T-cell (primary cell): ENCODE results near the gene CLASRP. TPM values are rescaled to one million over a fixed set of nuclear protein-coding genes. Genes with fewer than 3 reads are reported as not detected.
A peak's percentile ranks its signal among the peaks of the same experiment; 100 is the strongest.

Experiments used
- ATAC-seq, 4 experiments: fragments of 200-7000 bp in 3 of 4; fragments of 150-1000 bp in 1 of 4; cut with Tn5 transposase; replicated peaks in 1 of 4; 1 replicate in 3 of 4; 2 replicates in 1 of 4; pipeline ENCODE4 v1.10.0; 2021; ENCODE audit warnings: moderate library complexity in 3 of 4, mild to moderate bottlenecking in 2 of 4, moderate number of reproducible peaks in 1 of 4
- CTCF ChIA-PET, 2 donors: fragments of 300-600 bp; sonication (Branson Sonifier 250); formaldehyde crosslinking; loops; one replicate each; lab custom pipeline; 2022; ENCODE audit warnings: antibody characterized with exemption in 2 of 2; lab: Charles Lee
- POLR2A ChIA-PET, 2 donors: fragments of 300-600 bp; sonication (Branson Sonifier 250); formaldehyde crosslinking; loops; one replicate each; lab custom pipeline; 2022; ENCODE audit warnings: antibody characterized with exemption in 2 of 2; lab: Charles Lee
- DNase-seq, 35 experiments: peaks; one replicate each; pipeline versions ENCODE4 v3.0.0 to v3.0.0-alpha.2; 2013 to 2023
- H3K27ac ChIP-seq: one replicate; pipeline ENCODE4 v1.5.1; 2013; ENCODE audit warnings: low read length
- H3K27me3 ChIP-seq, 2 experiments: replicated peaks in 1 of 2; 1 replicate in 1 of 2; 2 replicates in 1 of 2; pipeline versions ENCODE4 v1.6.1 to v1.7.0; 2013; ENCODE audit warnings: low read length in 1 of 2, mixed read lengths in 1 of 2; ENCODE audit not compliant: control insufficient read depth in 2 of 2, insufficient read depth in 2 of 2; ENCODE audit errors: extremely low read depth in 1 of 2
- H3K36me3 ChIP-seq, 2 donors: 1 replicate in 1 of 2; 2 replicates in 1 of 2; pipeline versions ENCODE4 v1.6.1 to v1.7.0; 2013; ENCODE audit warnings: low read length in 1 of 2; ENCODE audit not compliant: control insufficient read depth in 2 of 2, insufficient read depth in 1 of 2; ENCODE audit errors: extremely low read depth in 1 of 2
- H3K4me1 ChIP-seq, 2 experiments: 1 replicate in 1 of 2; 2 replicates in 1 of 2; pipeline versions ENCODE4 v1.6.1 to v1.7.0; 2013; ENCODE audit warnings: low read length in 2 of 2, mixed read lengths in 1 of 2; ENCODE audit not compliant: insufficient read depth in 2 of 2, control insufficient read depth in 1 of 2; ENCODE audit errors: extremely low read depth in 1 of 2
- H3K4me3 ChIP-seq, 2 donors: 1 replicate in 1 of 2; 2 replicates in 1 of 2; pipeline versions ENCODE4 v1.5.1 to v1.7.0; 2013; ENCODE audit warnings: mild to moderate bottlenecking in 2 of 2, low read length in 1 of 2, moderate library complexity in 1 of 2; ENCODE audit not compliant: control insufficient read depth in 1 of 2; ENCODE audit errors: extremely low read depth in 1 of 2
- H3K9me3 ChIP-seq: 2 replicates; pipeline ENCODE4 v1.7.0; 2013
- H3K27ac Mint-ChIP-seq, 2 donors: one replicate each; pipeline ENCODE4 v1.8.0; 2020 to 2021; ENCODE audit warnings: mild to moderate bottlenecking in 2 of 2, mixed read lengths in 2 of 2
- H3K27me3 Mint-ChIP-seq, 2 donors: one replicate each; pipeline ENCODE4 v1.8.0; 2021 to 2022; ENCODE audit warnings: mixed read lengths in 2 of 2
- H3K36me3 Mint-ChIP-seq: one replicate; pipeline ENCODE4 v1.8.0; 2021; ENCODE audit warnings: mixed read lengths
- H3K4me1 Mint-ChIP-seq, 3 donors: one replicate each; pipeline ENCODE4 v1.8.0; 2020 to 2022; ENCODE audit warnings: mixed read lengths in 3 of 3, mild to moderate bottlenecking in 1 of 3
- H3K4me3 Mint-ChIP-seq, 3 donors: one replicate each; pipeline ENCODE4 v1.8.0; 2020 to 2022; ENCODE audit warnings: mild to moderate bottlenecking in 3 of 3, mixed read lengths in 3 of 3, moderate library complexity in 3 of 3
- H3K9me3 Mint-ChIP-seq, 3 donors: one replicate each; pipeline ENCODE4 v1.8.0; 2020 to 2022; ENCODE audit warnings: mixed read lengths in 3 of 3
- WGBS: methylation state at CpG from one replicate; pipeline ENCODE4 v1.1.5; 2013; ENCODE audit warnings: missing lambda C conversion rate; ENCODE audit not compliant: insufficient coverage; 5-methylcytosine and 5-hydroxymethylcytosine counted together
- total RNA-seq, 35 experiments: library from RNA in 6 of 35; stranded (reverse) in 6 of 35; fragments of 120-200 nt in 1 of 35; gene quantifications; one replicate each; pipeline versions ENCODE4 v1.2.1 to v1.2.4 and lab custom pipeline; 2013 to 2026

The CLASRP gene
- total RNA-seq, 5 donors from 2014 or later (not counting 1 experiment from before 2014, with no cell fraction given): 141 to 153 (median 149) TPM

DNA sequence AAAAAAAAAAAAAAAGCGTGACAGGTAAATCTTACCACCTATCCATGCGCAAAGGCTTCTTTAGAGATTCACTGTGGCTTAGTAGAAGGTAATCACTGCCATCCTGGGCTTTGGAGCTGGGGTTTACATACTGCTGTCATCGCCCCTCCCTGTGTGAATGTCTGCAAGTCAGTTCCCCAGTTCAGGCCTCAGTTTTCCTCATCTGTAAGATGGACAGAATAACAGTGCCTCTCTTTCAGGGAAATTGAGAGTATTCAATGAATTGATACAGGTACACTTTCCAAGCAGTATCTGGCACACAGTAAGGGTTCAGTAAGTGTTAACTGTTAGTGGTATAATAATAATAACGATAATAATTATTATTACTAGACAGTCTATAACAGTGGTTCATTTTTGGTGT lies 35.4 kb upstream of the CLASRP start:
- peaks cover 7 to 20% (median 19%) of the 10 kb centered on the region in 3 donors for H3K4me1 Mint-ChIP-seq
- H3K4me3 Mint-ChIP-seq: peak overlapping the region in 1 of 3 donors; percentile 28
- H3K27ac Mint-ChIP-seq: no peak overlapping the region
- H3K27me3 ChIP-seq: no peaks in the 10 kb centered on the region
- H3K27me3 Mint-ChIP-seq: no peaks in the 10 kb centered on the region
- ATAC-seq: no peak
- CTCF ChIA-PET: no interaction called here
- peaks cover 2 to 16% of the 10 kb centered on the region in 2 experiments for H3K4me1 ChIP-seq
- H3K9me3 ChIP-seq: no peaks in the 10 kb centered on the region
- H3K36me3 Mint-ChIP-seq: peaks cover 11% of the 10 kb centered on the region
- no peak for DNase-seq
- H3K27ac ChIP-seq: no peak overlapping the region
- POLR2A ChIA-PET: interaction anchor here in 1 of 2 donors (0.7 kb wide), 1 partner anchor 9 kb away, joined by 6 read pairs; no protein-coding TSS in a partner anchor
- H3K4me3 ChIP-seq: no peak overlapping the region
- no CpG with 5 or more reads among the region's 4 CpGs for WGBS
- H3K36me3 ChIP-seq: peaks cover 5 to 28% of the 10 kb centered on the region in 2 donors
- no peaks in the 10 kb centered on the region for H3K9me3 Mint-ChIP-seq

DNA sequence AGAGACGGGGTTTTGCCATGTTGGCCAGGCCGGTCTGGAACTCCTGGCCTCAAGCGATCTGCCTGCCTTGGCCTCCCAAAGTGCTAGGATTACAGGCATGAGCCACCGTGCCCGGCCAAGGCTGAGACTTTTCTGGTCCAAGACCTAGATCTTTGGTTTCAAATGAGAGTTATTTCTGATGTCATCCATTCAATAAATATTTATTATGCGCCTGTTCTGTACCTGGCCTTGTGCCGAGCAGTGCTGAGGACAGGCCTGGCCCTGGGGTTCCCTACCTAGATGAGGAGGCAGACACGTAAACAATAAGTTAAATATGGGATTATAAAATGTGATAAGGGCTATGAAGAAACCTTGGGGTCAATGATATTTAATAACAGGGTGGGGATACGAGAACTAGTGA lies 33.1 kb upstream of the CLASRP start:
- Histone ChIP-seq H3K27ac (no peak overlapping the region), H3K4me1 (peaks cover 2 to 13% of the 10 kb centered on the region in 2 experiments), H3K27me3 (no peaks in the 10 kb centered on the region), H3K4me3 (no peak overlapping the region), H3K36me3 (peaks cover 16 to 32% of the 10 kb centered on the region in 2 donors), H3K9me3 (no peaks in the 10 kb centered on the region)
- H3K36me3 Mint-ChIP-seq: peaks cover 14% of the 10 kb centered on the region
- H3K27me3 Mint-ChIP-seq: no peaks in the 10 kb centered on the region
- H3K4me3 Mint-ChIP-seq: no peak overlapping the region
- peaks cover 7 to 20% (median 17%) of the 10 kb centered on the region in 3 donors for H3K4me1 Mint-ChIP-seq
- no peaks in the 10 kb centered on the region for H3K9me3 Mint-ChIP-seq
- CTCF ChIA-PET: no interaction called here
- DNase-seq: no peak
- POLR2A ChIA-PET: no interaction called here
- no peak for ATAC-seq
- 98% methylated on average over 4 of the region's 9 CpGs for WGBS
- H3K27ac Mint-ChIP-seq: no peak overlapping the region

GRCh38 chr19:45008552-45008951 lies 30.3 kb upstream of the CLASRP start:
- H3K36me3 ChIP-seq: peaks cover 19 to 37% of the 10 kb centered on the region in 2 donors
- no peak overlapping the region for H3K27ac ChIP-seq
- no peak overlapping the region for H3K4me3 Mint-ChIP-seq
- no peak overlapping the region for H3K4me3 ChIP-seq
- H3K27me3 ChIP-seq: no peaks in the 10 kb centered on the region
- no peaks in the 10 kb centered on the region for H3K27me3 Mint-ChIP-seq
- H3K9me3 ChIP-seq: no peaks in the 10 kb centered on the region
- no peak for ATAC-seq
- H3K27ac Mint-ChIP-seq: no peak overlapping the region
- DNase-seq: no peak
- no peaks in the 10 kb centered on the region for H3K4me1 ChIP-seq
- POLR2A ChIA-PET: interaction anchor here in 1 of 2 donors (0.6 kb wide), 1 partner anchor 54 kb away, joined by 11 read pairs; no protein-coding TSS in a partner anchor
- CTCF ChIA-PET: no interaction called here
- WGBS: 94% methylated on average over 6 of the region's 10 CpGs
- no peaks in the 10 kb centered on the region for H3K9me3 Mint-ChIP-seq
- H3K36me3 Mint-ChIP-seq: peaks cover 22% of the 10 kb centered on the region
- peaks cover 0 to 6% (median 2%) of the 10 kb centered on the region in 3 donors for H3K4me1 Mint-ChIP-seq

GRCh38 chr19:45009625-45010255 lies 29.1 kb upstream of the CLASRP start:
- Histone ChIP-seq H3K4me1 (no peaks in the 10 kb centered on the region), H3K9me3 (no peaks in the 10 kb centered on the region), H3K4me3 (no peak overlapping the region), H3K36me3 (peaks cover 19 to 38% of the 10 kb centered on the region in 2 donors), H3K27ac (no peak overlapping the region), H3K27me3 (no peaks in the 10 kb centered on the region)
- POLR2A ChIA-PET: interaction anchor here in 1 of 2 donors (0.7 kb wide), 1 partner anchor 13 kb away, joined by 3 read pairs; no protein-coding TSS in a partner anchor
- no peaks in the 10 kb centered on the region for H3K9me3 Mint-ChIP-seq
- no peak overlapping the region for H3K4me3 Mint-ChIP-seq
- DNase-seq: no peak
- no peaks in the 10 kb centered on the region for H3K27me3 Mint-ChIP-seq
- CTCF ChIA-PET: no interaction called here
- no peak overlapping the region for H3K27ac Mint-ChIP-seq
- H3K36me3 Mint-ChIP-seq: peaks cover 25% of the 10 kb centered on the region
- ATAC-seq: peak in 1 of 4 experiments; percentile 11
- 96% methylated on average over 7 of the region's 9 CpGs for WGBS
- H3K4me1 Mint-ChIP-seq: peaks cover 0 to 6% (median 2%) of the 10 kb centered on the region in 3 donors

DNA sequence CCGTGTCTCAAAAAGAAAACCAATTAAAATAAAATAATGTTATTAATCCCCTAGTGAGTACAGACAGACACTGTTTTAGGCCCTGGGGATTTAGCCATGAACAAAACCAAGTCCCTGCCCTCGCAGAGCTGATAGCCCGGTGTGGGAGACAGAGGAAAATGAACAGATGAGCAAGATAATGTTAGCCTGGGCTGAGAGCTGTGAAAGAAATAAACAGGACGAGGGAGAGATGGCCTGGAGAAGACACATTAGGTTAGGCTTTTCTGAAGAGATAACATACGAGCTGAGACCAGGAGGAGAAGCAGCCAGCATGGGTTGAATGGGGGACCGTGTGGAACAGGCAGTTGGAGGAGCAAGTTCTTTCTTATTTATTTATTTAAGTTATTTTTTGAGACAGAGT lies 28.5 kb upstream of the CLASRP start:
- H3K36me3 Mint-ChIP-seq: peaks cover 25% of the 10 kb centered on the region

DNA sequence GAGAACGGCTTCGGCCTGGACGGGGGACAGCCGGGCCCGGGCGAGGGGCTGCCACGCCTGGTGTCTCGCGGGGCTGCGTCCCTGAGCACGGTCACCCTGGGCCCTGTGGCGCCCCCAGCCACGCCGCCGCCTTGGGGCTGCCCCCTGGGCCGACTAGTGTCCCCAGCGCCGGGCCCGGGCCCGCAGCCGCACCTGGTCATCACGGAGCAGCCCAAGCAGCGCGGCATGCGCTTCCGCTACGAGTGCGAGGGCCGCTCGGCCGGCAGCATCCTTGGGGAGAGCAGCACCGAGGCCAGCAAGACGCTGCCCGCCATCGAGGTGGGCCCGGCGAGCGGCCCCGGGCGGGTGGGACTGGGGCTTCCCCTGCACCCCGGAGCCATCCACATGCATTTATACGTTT lies 26.9 kb upstream of the CLASRP start:
- Histone ChIP-seq H3K27ac (no peak overlapping the region), H3K9me3 (no peaks in the 10 kb centered on the region), H3K27me3 (no peaks in the 10 kb centered on the region), H3K4me3 (no peak overlapping the region), H3K4me1 (peaks cover 0 to 16% of the 10 kb centered on the region in 2 experiments), H3K36me3 (peaks cover 18 to 32% of the 10 kb centered on the region in 2 donors)
- no peaks in the 10 kb centered on the region for H3K27me3 Mint-ChIP-seq
- DNase-seq (no peak), ATAC-seq (no peak)
- peaks cover 6 to 11% (median 10%) of the 10 kb centered on the region in 3 donors for H3K4me1 Mint-ChIP-seq
- WGBS: over 99% methylated on average over 31 of the region's 42 CpGs
- no peaks in the 10 kb centered on the region for H3K9me3 Mint-ChIP-seq
- ChIA-PET CTCF (no interaction called here), POLR2A (interaction anchor here (0.6 to 0.7 kb wide), 2 partner anchors 9 to 13 kb away, joined by 6 read pairs; no protein-coding TSS in a partner anchor)
- no peak overlapping the region for H3K4me3 Mint-ChIP-seq
- H3K36me3 Mint-ChIP-seq: peaks cover 16% of the 10 kb centered on the region
- H3K27ac Mint-ChIP-seq: no peak overlapping the region

More for the DNA sequence above, 28.5 kb upstream of the CLASRP start:
- POLR2A ChIA-PET: interaction anchor here in 1 of 2 donors (0.7 kb wide), 1 partner anchor 14 kb away, joined by 3 read pairs; no protein-coding TSS in a partner anchor
- no peaks in the 10 kb centered on the region for H3K27me3 Mint-ChIP-seq
- H3K9me3 Mint-ChIP-seq: no peaks in the 10 kb centered on the region
- Histone ChIP-seq H3K27me3 (no peaks in the 10 kb centered on the region), H3K4me3 (no peak overlapping the region), H3K4me1 (peaks cover 0 to under 1% of the 10 kb centered on the region in 2 experiments), H3K27ac (no peak overlapping the region), H3K9me3 (no peaks in the 10 kb centered on the region), H3K36me3 (peaks cover 19 to 39% of the 10 kb centered on the region in 2 donors)
- peak in 1 of 4 experiments; percentile 1 for ATAC-seq
- peak overlapping the region in 1 of 2 donors; percentile 36 for H3K27ac Mint-ChIP-seq
- no peak for DNase-seq
- CTCF ChIA-PET: no interaction called here
- H3K4me1 Mint-ChIP-seq: peaks cover 0 to 8% (median 2%) of the 10 kb centered on the region in 3 donors
- 97% methylated on average over 3 of the region's 6 CpGs for WGBS
- no peak overlapping the region for H3K4me3 Mint-ChIP-seq
